Stimulated activated naive CD8-positive, alpha-beta T cell treated with anti-CD3 and anti-CD28 coated beads, Interleukin-15, Interleukin-2, amounts not matched to agents 100 U/mL and 50 U/mL, for 24 hours (primary cell): ENCODE results near the gene BRINP1.

Source experiments
- ATAC-seq: fragments of 150-1000 bp; cut with Tn5 transposase; one replicate; pipeline ENCODE4 v1.10.0; 2021
- DNase-seq: peaks from one replicate; pipeline ENCODE4 v3.0.0; 2021

The BRINP1 gene

DNA sequence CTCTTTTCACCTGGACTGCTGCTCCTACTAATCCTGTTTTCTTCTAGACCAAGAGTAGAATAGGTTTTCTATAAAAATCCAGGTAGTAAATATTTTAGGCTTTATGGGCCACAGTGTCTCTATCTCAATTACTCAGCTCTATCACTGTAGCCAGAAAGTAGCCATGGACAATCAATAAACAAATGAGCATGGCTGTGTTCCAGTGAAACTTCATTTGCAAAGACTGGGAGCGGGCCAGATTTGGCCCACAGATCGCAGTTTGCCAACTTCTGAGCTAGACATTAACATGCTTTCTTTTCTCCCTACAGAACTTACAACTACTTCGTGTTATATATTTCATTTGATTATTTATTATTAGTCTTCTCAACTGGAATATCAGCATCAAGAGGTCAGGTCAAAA, 30.2 kb downstream of the BRINP1 start:
- DNase-seq: no peak
- no peak for ATAC-seq

DNA sequence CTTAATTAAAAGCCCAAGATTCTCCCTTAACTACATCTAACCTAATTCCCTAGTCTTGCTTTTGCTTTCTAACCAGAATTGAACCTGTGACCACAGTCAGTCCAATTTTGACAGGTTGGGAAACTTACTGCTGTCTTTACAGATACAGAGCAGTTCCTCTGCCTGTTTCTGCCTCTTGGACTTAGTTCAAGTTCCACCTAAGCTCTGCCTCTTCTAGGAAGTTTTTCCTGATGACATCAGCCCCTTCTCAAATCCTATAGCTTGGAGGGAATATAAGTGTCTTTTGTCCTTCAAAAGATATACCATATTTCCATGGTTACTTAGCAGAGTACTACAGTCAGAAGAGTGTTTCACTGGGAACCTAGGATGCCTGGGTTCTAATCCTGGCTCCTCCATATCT, 31.7 kb downstream of the BRINP1 start:
- ATAC-seq: no peak
- DNase-seq: no peak

DNA sequence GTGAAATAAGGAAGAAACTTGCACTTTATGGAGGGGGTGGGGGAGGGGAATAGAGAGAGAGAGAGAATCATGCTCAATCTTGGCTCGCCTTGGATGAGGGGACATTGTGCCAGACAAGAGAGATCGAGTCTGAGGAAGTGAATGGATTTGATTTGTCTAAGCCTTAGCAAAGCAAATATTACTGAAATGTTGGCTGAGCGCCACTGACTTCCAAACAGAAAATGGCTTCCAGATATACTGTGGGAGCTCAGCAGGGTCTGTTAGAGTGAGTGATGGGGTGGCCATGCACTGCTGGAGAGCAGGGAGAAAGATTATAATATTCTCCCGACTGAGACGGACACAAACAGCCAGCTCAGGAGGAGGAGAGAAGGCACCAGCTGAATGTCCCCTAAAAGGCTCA, 34.5 kb downstream of the BRINP1 start:
- DNase-seq (no peak), ATAC-seq (no peak)

DNA sequence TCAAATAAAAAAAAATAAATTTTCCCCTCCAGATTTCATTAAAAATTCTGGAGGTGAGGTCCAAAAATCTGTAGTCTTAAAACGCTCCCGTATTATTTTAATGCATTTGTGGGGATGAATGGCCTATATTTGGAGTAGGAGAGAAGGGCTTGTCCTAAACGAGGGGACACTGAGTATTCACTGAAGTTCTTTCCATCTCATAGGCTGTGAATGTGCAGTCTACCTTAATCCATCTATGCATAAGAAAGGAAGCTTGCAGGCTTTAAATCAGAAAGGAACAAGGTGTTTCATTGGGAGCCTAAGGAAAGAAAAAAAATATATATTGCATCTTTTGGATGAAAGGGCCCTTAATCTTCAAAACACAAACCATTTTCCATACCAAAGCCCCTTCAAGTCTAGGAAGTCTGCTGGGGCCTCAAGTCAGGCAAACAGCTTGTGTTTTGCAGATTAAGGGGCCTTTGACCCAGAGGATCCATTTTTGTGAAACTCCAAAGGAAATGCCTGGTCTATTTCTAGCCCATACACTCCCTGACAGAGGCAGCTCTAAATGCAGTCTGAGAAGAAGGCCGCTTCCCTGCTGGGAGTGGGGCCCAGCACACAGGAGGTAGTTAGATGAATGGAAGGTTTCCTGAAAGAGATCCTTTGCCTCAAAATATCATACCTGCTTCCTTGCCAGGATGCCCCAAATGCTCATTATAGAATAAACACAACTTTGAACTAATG, 35.6 kb downstream of the BRINP1 start:
- DNase-seq (no peak), ATAC-seq (no peak)

DNA sequence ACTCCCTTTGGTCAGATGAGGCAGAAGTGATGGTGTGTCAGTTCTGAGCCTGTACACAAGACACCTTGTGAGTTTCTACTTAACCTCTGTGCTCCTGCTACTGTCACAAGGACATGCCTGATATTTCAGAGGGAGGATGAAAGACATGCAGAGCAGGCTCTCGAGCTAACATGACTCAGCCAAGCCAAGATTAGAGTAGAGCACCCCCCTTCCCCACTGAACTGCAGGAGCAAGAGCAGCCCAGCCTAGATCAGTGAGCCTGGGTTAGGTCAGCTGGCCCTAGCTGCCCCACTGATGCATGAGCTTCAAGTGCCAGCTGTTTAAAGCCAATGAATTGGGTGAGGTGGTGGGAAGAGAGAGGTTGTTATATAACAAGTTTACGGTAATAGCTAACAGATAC, 36.7 kb downstream of the BRINP1 start:
- DNase-seq: no peak
- no peak for ATAC-seq

DNA sequence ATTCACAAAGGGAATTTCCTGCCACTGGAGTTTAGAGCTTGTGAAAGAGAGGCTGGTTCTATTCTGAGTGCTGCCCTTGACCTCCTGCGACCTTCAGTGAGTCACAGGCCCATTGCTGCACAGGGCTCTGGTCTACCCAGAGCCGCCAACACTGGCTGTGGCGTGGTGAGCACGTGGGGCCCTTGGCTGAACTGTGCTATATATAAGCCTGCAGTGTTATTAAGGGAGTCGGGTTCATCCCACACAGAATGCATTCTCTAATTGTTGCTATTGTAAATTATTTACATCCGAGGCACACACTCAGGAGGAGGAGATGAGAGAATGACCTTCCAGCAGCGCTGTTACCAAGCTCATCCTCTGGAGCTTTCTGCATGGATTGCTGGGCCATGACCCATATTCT, 47.1 kb downstream of the BRINP1 start:
- DNase-seq (no peak), ATAC-seq (no peak)

DNA sequence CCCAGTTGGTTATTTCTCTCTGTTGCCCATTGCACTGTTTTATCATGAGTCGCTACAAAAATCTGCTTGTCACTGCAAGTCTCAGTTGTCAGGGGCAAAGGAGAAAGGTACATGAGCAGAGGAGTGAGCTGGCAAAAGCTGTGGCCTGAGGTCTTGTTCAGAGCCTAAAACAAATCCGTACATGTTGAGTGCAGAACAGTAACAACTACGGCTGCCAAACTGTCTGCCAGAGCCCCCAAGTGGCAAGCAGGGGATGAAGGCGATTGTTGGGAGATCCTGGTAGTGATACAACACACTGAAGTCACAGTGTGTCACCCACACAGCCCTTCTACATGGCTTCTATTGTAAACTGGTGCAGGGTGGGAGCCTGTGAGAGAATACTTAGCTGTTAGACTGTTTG, 50.9 kb downstream of the BRINP1 start:
- no peak for ATAC-seq
- DNase-seq: no peak

DNA sequence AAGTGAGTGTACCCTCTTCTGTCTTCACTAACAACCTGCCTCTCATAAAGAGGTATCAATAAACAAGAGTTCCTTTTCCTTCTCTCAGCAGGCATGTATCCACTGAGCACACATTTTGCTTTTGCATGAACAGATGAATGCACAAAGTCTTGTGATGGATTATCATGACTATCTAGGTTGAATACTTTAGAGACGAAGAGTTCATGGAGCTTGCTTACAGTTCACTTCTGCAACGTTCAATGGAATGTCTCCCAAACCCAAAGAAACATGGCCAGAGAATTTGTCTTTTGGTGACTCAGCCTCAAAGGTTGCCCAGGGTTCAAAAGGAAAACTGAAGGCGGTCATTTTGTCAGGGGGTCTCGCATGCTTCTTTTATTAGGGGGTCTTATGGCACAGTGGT, 55.4 kb downstream of the BRINP1 start:
- ATAC-seq: no peak

DNA sequence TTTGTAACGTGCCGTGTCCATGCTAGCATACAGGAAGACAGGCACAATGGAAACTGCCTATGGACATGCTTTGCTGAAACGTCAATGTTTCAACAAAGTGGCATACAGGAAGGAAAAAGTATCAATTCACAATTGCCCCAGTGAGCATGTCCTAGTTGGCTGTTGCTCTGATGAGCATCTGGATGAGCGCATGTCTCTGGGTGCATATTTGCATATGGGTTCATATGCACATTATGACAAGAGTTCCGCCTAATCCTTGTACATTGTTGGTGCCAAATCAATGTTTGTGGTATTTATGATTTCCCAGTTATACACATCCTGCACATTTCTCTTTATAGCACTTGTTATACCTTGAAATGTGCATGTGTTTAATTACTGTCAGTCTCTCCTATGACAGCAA, 58.5 kb downstream of the BRINP1 start:
- no peak for ATAC-seq
- no peak for DNase-seq

More for the DNA sequence above, 55.4 kb downstream of the BRINP1 start:
- DNase-seq: no peak

DNA sequence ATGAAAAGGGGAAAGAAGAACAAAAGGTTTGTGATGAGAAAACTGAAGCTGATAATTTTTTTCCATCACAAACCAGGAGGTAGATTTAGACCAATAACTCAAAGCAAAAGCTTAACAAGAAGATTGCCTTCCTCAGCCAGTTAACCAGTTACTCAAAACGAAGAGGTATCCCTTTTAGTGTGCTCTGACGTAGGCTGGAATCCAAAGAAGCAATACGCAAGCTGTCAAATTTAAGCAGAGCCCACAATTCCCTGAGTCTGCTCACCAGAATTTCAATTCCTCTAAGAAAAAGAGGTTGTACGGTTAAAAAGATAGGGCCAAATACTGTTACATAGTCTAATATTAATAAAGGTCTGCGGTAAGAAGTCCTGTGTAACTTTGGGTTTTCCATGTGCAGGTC, 61.8 kb downstream of the BRINP1 start:
- DNase-seq: no peak
- ATAC-seq: no peak

DNA sequence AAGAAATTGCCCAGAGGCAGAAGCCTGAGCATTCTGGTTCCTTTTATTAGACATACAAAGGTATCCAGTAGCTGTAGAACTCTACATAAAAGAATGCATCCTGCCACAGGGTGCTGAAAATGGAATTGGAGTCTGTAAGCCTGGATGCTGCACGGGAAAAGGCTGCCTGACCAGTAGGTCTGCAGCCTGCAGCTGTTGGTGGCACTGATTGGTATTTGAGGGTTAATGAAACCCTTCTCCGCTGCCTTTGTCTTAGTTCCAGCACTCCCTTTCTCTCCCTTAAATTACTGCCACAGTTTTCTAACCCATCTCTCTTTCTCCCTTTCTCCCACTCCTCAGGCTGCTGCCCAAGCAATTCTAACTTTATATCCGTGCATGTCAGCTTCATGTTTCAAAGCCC, 64.7 kb downstream of the BRINP1 start:
- DNase-seq (no peak), ATAC-seq (no peak)

DNA sequence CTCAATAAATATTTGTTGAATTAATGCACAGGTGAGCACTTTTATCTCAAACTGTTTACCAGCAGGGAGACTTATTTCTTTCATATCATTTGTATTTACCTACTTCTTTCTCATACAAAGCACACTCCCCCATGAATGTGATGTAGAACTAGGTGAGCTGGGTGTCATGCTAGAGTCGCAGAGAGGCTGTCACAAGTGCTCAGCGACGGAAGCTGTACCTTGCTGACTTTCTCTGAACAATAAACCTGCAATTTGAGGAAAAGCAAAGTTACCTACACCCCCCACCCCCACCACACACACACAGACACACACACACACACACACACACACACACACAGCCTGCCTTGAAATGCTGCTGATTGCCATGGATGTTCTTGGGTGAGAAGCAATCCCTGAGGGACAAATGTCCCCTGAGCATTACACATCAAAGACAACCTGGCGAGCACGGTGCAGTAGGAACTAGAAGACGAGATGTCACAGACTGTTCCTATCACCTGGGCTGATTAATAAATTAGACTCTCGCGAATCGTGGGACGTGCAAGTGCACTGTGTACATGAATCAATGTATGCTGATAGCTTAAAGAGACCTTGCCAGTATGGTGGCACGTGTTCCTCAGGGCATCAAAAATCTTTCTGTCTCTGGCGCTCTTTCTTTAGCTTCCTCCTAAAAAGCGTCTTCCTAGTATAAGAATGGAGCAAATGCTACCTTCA, 66.1 kb downstream of the BRINP1 start:
- DNase-seq (no peak), ATAC-seq (no peak)

DNA sequence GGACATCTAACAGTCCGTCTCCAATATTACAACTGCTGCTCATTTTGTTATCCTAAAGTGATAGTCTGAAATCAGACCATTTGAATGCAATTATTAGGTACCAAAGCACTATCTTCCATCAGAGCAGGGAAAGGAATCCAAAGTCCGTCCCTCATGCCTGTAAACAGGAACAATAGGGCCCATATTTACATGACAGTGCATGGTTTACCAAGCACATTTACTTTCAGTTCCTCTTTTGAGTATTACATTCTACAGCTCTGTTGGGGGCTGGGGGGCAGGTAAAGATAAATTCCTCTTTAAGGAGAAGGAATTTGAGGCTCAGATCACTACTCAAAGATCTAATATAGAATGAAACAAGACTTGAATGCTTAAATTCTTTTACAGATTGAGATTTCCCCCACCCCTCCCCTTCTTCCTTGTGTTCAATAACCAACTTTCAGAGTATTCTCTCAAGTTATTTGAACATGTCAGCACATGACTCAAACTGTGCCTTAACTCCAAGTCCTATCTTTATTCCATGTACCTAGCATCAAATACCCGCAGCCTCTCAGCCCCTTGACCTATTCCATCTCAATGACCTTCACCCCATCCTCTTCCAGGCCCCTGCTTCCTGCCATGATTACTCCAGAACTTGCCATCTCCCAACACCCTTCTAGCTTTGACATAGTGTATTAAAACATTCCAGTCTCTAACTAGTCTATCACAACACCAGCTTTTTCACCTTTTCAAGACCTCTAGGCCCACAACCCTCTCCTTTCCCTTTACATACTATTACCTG, 71.0 kb downstream of the BRINP1 start:
- DNase-seq (no peak), ATAC-seq (no peak)

DNA sequence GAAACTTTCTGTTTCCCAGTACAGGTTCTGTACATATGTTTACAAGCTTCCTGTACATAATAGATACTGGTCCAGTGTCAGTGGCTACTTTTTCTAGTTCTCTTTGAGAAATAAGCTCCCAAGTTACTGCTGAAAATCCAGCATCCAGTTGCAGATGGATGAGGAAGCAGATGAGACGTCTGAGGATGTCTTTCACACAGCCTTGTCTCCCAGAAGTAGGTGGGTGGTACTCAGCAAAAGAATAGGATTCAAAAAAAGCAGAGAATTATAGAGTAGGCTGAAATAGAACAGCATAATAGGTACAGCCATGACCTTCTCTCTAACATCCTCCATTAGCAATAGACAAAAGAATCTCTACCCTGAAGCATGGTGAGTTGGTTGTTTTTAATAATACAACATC, 77.7 kb downstream of the BRINP1 start:
- ATAC-seq: no peak
- DNase-seq: no peak

DNA sequence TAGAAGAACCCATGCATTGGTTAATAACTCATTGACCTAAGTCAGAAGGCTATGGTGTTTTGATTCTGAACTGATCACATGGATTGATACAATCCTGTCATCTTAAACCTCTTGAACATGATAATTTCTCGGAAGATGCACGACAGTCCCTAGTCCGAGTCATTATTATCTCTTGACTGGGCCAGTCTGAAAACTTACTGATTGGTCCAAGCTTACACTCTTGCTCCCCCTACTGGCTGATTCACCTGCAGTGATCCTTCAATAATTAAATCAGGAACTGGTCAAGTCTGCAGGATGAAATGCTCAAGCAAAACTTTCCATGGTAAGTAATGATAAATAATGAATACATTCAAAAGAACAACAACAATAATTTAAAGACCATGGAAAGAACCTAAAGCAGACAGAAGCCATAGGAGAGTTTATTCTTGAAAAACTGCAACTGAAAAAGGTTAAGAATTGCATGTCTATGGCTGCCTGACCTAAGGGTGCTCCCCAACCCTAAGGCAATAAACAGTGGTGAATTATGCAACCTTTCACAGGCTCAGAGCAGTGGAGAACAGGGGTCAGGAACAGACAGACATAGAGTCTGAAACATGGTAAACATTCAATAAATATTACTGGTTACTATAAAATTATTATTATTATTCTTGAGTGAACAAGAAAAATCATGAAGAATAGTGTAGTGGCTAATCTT, 79.3 kb downstream of the BRINP1 start:
- ATAC-seq: no peak
- peak; percentile 16 for DNase-seq

DNA sequence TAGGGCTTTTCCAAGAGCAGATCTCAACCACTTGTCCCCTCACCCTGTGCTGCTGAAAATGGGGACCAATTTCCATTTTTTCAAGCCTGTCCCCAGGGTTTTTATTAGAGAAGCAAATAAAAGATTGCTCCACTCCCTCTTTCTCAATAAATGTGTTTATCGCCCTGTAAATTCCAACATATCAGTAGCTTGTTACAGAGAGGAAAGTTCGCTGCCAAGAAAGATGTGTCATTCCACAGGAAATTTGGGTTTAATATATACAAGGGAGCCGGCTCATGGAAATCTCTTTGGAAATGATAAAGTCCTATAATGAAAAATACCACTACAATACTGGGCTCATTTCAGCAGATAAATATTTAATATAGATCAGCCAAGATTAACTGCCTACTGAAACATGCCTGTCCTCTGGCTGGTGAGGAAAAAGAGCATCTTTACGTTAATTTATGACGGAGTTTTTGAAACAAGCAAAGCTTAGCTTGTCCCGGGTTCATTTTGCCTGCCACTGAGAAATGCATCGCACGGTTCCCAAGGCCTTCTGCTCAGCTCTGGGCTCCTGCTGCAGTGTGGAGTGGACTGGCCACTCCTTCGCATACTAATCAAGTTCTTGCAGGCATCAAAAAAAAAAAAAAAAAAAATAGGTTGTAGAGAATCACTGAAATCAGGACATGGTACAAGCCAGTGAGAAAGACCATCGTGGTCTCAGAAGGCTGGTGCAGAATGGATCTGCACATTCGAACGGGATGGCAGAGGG, 84.5 kb downstream of the BRINP1 start:
- DNase-seq: no peak
- no peak for ATAC-seq

DNA sequence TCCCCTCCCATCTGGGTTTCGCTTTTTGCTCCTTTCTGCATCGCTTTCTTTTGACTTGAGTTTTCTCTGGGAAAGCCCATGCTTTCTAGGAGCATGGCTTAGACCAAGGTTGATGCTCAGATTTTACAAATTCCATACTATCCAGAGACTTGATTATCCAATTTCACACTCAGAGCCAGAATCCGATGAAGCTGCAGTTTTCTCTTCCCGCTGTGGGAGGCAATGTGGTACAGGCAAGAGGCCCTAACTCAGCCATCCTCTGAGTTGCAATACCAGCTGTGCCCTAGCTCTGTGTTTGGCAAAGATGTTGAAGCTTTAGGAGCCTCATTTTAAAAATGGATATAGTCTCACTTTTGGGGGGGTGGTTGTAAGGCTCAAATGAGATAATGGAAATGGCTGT, 85.1 kb downstream of the BRINP1 start:
- DNase-seq (no peak), ATAC-seq (no peak)

DNA sequence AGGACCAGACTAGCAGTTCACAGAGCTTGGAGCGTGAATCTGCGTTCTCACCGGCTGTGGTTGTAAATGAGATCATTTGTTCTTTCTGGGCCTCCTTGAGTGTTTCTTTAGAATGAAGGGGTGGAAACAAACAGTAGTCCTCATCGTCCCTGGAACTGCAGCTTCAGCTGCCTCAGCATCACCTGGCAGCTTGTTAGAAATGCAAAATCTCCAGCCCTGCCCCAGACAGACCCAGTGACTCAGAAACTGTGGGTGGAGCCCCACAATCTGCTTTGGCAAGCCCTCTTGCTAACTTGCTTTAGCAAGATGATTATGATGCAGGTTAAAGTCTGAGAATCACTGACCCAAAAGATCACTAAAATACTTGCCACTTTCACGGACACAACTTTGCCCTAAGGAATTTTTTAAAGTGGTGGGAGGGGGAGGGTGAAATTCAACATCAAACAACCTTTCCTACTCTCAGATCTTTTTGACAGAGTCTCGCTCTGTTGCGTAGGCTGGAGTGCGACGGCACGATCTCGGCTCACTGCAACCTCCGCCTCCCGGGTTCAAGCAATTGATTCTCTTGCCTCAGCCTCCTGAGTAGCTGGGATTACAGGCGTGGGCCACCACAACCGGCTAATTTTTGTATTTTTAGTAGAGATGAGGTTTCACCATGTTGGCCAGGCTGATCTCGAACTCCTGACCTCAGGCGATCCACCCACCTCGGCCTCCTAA, 86.0 kb downstream of the BRINP1 start:
- no peak for DNase-seq
- ATAC-seq: no peak

DNA sequence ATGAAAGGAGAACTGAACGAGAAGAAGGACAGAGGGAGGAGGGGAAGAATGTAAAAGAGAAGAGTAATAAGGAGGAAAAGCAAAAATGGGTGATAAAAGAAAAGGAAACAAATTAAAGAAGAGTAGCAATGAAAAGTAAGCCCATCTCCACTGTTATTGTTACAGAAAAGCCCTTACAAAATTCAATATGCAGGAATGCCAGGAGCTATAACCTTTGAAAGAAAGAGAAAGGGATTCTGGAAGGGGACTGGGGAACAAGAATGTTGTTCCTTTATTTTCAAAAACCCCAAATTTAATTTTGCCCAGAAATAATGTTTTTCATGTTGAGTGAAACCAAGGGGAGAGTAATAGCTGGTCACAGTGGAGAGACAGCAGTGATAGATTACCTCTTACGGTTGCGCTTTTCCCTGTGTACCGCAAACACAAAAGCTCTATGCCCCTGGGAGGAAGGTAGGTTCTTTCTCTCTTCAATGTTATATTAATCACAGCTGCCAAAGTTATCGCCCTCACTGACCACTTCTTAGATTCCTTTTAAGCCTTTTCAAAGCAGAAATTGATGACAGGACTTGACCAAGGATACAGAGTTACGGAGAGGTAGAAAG, 86.7 kb downstream of the BRINP1 start:
- DNase-seq (no peak), ATAC-seq (no peak)

DNA sequence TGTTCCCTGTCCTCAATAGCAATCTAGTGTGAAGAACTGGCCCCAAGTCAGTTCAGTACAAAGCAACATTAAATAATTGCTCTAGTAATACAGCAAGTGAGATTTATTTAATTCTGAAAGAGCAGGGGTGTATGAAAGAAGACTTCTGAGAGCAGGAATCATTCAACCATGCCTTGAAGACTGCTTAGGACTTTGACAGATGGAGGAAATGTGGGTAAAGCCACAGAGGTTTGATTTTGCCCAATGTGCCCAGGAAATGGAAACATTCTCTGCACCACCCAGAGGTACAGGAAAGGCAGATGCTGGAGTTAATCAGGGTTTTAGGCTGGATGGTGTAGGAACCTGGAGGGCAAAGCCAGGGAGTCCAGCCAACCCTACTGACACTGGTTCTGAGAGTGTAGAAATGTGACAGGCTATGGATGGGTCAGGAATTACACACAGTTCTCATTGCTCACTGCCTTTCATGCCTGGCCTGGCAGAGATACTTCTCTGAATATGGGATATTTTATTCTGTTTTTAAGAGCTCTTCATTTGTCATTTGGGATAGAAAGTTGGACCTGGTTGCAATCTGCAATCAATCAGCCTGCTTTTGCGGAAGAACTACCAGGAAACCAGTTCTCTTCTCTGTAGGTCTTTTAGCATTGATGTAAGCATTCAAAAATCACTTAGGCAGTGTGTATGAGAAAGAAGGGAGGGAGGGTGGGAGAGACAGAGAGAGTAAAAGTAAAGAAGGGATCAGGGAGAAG, 88.3 kb downstream of the BRINP1 start:
- no peak for DNase-seq
- no peak for ATAC-seq
